ENCODE measurements around the gene ICAM4. TPM values are rescaled to one million over a fixed set of nuclear protein-coding genes. Genes with fewer than 3 reads are reported as not detected.

The ICAM4 gene
- total RNA-seq, 2 experiments from 2014 or later = 0.52 to 0.70 TPM

DNA sequence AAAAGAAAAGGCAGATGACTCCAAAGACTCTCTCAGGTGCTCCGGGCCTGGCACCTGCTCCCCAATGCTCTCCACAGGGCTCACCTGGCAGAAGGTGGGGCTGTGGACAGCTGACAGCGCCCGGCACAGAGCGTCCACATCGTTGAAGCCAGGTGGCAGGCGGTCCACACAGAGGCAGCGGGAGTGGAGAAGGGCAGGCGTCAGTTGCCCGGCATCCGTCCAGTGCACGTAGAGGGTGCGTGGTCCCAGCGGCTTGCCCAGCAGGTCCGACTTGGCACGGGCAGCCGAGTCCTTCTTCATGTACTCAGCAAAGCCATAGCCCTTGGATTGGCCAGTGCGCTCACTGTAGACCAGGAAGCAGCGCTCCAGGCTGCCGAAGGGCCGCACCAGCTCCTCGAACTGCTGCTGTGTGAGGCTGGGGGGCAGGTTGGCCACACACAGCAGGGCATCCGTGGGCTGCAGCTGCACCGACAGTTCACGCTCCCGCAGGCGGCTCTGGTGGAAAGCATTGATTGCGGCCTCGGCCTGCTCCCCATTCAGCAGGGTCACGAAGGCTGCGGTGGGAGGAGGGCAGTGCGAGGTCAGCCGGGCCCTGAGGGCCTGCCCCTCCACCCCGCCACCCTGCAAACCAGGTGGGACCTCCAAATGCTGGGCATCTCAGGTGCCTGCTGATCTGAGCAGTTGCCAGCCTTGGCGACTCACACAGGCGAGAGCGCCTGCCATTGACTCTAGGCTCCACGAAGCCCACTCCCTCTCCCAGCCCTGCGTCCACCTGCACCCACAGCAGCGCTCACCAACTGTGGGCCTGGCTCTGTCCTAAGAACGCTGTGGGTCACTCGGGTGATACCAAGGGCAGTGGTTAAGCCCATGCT lies 42.0 kb downstream of the ICAM4 start:
- Mint-ChIP-seq H3K4me3 (no peak overlapping the region), H3K9me3 (no peaks in the 10 kb centered on the region), H3K27ac (no peak overlapping the region), H3K27me3 (no peaks in the 10 kb centered on the region), H3K4me1 (ENCODE audit: low read depth) (peaks cover 21% of the 10 kb centered on the region), H3K36me3 (ENCODE audit: low read depth) (peaks cover 64% of the 10 kb centered on the region)
- Histone ChIP-seq H3K27ac (ENCODE audit: low read depth in 1 of 2, low read length in 2 of 2) (no peak overlapping the region), H3K4me3 (ENCODE audit: low read length) (no peak overlapping the region), H3K4me1 (ENCODE audit: insufficient read depth, low read length) (peaks cover 26% of the 10 kb centered on the region), H3K36me3 (ENCODE audit: insufficient read depth, low read length) (peaks cover 63% of the 10 kb centered on the region), H3K27me3 (ENCODE audit: control insufficient read depth in 1 of 2, insufficient read depth in 2 of 2, low read length in 2 of 2) (no peaks in the 10 kb centered on the region), H3K9me3 (ENCODE audit: control insufficient read depth in 1 of 2, insufficient read depth in 1 of 2, low read length in 2 of 2) (no peaks in the 10 kb centered on the region)
- ATAC-seq (ENCODE audit: poor library complexity) (no peak), DNase-seq (no peak)
- TF ChIP-seq, protein P1, sequence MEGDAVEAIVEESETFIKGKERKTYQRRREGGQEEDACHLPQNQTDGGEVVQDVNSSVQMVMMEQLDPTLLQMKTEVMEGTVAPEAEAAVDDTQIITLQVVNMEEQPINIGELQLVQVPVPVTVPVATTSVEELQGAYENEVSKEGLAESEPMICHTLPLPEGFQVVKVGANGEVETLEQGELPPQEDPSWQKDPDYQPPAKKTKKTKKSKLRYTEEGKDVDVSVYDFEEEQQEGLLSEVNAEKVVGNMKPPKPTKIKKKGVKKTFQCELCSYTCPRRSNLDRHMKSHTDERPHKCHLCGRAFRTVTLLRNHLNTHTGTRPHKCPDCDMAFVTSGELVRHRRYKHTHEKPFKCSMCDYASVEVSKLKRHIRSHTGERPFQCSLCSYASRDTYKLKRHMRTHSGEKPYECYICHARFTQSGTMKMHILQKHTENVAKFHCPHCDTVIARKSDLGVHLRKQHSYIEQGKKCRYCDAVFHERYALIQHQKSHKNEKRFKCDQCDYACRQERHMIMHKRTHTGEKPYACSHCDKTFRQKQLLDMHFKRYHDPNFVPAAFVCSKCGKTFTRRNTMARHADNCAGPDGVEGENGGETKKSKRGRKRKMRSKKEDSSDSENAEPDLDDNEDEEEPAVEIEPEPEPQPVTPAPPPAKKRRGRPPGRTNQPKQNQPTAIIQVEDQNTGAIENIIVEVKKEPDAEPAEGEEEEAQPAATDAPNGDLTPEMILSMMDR (IDR thresholded peaks at IDR 0.05) = no peak
- ChIA-PET CTCF (no interaction called here), POLR2A (no interaction called here)
- intact Hi-C loops (cut with DNase I, micrococcal nuclease) = no loop called here

DNA sequence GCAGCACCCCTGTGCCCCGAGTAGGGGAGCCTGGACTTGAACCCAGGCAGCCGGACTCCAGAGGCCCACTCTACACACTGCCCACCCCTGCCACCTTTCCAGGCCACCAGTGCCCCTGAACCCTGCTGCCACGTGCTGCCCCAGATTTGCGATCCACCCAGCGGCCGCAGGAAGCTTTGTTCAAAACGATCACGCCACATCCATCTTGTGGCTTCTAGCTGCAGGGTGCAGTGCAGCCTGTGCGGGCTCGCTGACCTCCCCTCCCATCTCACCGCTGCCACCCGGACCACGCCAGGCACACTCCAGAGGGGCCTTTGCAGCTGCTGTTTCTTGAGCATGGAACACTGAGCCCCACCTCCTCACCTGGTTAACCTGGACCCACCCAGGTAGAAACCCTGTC lies 42.8 kb downstream of the ICAM4 start:
- Mint-ChIP-seq H3K4me3 (no peak overlapping the region), H3K9me3 (no peaks in the 10 kb centered on the region), H3K36me3 (ENCODE audit: low read depth) (peaks cover 59% of the 10 kb centered on the region), H3K27ac (no peak overlapping the region), H3K4me1 (ENCODE audit: low read depth) (peaks cover 22% of the 10 kb centered on the region), H3K27me3 (no peaks in the 10 kb centered on the region)
- intact Hi-C loops (cut with DNase I, micrococcal nuclease) = no loop called here
- CTCF ChIA-PET = interaction anchor here (0.5 to 1.1 kb wide), 3 partner anchors 61 to 432 kb away, joined by 3 to 5 read pairs (median 4); no protein-coding TSS in a partner anchor
- ATAC-seq (ENCODE audit: poor library complexity) (no peak), DNase-seq (no peak)
- TF ChIP-seq, protein P1 (IDR thresholded peaks at IDR 0.05) = no peak
- no peaks in the 10 kb centered on the region for H3K9me3 ChIP-seq (ENCODE audit: control insufficient read depth in 1 of 2, insufficient read depth in 1 of 2, low read length in 2 of 2)
- H3K36me3 ChIP-seq (ENCODE audit: insufficient read depth, low read length) = peaks cover 62% of the 10 kb centered on the region
- POLR2A ChIA-PET = no interaction called here
- H3K4me1 ChIP-seq (ENCODE audit: insufficient read depth, low read length) = peaks cover 33% of the 10 kb centered on the region
- no peak overlapping the region for H3K27ac ChIP-seq (ENCODE audit: low read depth in 1 of 2, low read length in 2 of 2)
- H3K4me3 ChIP-seq (ENCODE audit: low read length) = no peak overlapping the region
- no peaks in the 10 kb centered on the region for H3K27me3 ChIP-seq (ENCODE audit: control insufficient read depth in 1 of 2, insufficient read depth in 2 of 2, low read length in 2 of 2)

DNA sequence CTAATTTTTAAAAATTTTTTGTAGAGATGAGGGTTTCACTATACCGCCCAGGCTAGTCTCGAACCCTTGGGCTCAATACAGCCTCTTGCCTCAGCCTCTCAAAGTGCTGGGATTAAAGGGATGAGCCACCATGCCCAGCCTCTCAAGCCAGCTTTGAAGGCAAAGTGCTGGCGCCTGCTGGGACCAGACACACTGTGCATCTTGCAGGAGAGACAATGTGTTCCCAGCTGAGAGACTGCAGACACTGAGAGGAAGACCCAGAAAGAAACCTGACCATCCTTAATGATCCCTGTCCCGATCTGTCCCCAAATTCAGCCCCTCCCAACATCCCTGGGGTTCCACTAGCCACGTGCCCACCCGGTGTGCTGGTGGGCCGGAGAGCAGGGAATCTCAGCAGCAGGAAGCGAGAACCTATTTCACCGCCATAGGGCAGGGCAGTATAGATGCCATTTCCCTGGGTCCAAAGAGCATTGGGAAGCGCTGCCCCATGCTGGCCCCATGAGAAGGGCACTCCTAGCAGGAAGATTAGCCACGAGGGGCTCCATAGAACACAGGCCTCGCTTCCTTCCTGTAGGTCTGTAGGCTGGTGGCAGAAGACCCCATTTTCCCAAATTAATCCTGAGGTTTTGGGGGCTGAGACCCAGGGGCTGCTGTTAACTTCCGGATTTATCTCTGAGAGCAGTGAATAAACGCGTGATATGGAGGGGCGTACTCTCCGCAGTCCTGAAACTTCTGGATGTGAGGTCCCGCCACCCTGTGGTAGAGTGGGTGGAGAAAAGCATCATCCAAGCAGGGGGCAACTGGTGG lies 45.6 kb downstream of the ICAM4 start:
- Mint-ChIP-seq H3K27ac (peak overlapping the region; percentile 92), H3K4me3 (peak overlapping the region; percentile 96), H3K4me1 (ENCODE audit: low read depth) (peaks cover 22% of the 10 kb centered on the region), H3K9me3 (no peaks in the 10 kb centered on the region), H3K27me3 (no peaks in the 10 kb centered on the region), H3K36me3 (ENCODE audit: low read depth) (peaks cover 49% of the 10 kb centered on the region)
- Histone ChIP-seq H3K4me3 (ENCODE audit: low read length) (peak overlapping the region; percentile 91), H3K27me3 (ENCODE audit: control insufficient read depth in 1 of 2, insufficient read depth in 2 of 2, low read length in 2 of 2) (no peaks in the 10 kb centered on the region), H3K36me3 (ENCODE audit: insufficient read depth, low read length) (peaks cover 56% of the 10 kb centered on the region), H3K9me3 (ENCODE audit: control insufficient read depth in 1 of 2, insufficient read depth in 1 of 2, low read length in 2 of 2) (no peaks in the 10 kb centered on the region), H3K27ac (ENCODE audit: low read depth in 1 of 2, low read length in 2 of 2) (peak overlapping the region; percentile 87 to 91), H3K4me1 (ENCODE audit: insufficient read depth, low read length) (peaks cover 49% of the 10 kb centered on the region)
- intact Hi-C loops (cut with DNase I, micrococcal nuclease) = loop anchor here (5.0 kb wide), 2 partner anchors 45 to 135 kb away; partner anchors contain the start of genes ICAM4 (in 1 of the 2) and ICAM5 (in 1 of the 2)
- ChIA-PET CTCF (interaction anchor here (0.5 to 0.7 kb wide), 2 partner anchors 61 to 400 kb away, joined by 3 read pairs; partner anchors contain the start of gene ICAM1), POLR2A (interaction anchor here (0.6 to 1.9 kb wide), 9 partner anchors 11 to 272 kb away, joined by 3 to 10 read pairs (median 5); partner anchors contain the start of genes FDX2, ICAM1 and TYK2)
- DNase-seq (no peak), ATAC-seq (ENCODE audit: poor library complexity) (peak; percentile 1)
- TF ChIP-seq, protein P1 (IDR thresholded peaks at IDR 0.05) = no peak

All from CD4-positive, alpha-beta T cell (primary cell).